GM12865 (cell line): ENCODE results near the gene ARAP1.

Experiments used
- DNase-seq: peaks from one replicate; pipeline ENCODE4 v3.0.0; 2010; ENCODE audit warnings: low read depth
- H3K4me3 ChIP-seq: 2 replicates; pipeline ENCODE4 v1.5.1; 2011; ENCODE audit warnings: mild to moderate bottlenecking, low read depth, low read length, control low read depth
- CTCF ChIP-seq: IDR thresholded peaks from 2 replicates; pipeline ENCODE4 v1.5.1; 2011; ENCODE audit warnings: low read length, control low read depth, low read depth, inconsistent platforms; ENCODE audit not compliant: insufficient read depth; ENCODE audit errors: missing control alignments

The ARAP1 gene

DNA sequence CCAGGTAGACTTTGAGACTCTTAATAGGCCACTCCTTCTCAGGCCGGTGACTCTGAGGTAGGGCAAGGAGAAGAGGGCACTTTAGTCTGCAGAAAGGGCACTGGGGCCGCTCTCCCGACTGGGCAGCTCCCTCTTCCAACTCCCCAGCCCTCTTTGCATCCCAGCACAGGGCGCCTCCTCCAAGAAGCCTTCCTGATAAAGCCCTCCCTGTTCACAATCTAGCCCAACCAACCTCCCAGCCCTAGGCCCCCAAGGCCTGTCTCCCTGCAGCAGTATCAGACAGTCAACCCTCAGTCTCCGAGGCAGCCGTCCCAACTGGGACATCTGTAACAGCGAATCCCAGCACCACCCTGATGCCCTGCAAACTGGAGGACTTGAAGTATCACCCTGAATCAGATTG is 63.7 kb downstream of the ARAP1 start:
- no peak overlapping the region for H3K4me3 ChIP-seq
- no peak for TF ChIP-seq CTCF
- no peak for DNase-seq

- DNase-seq, result no peak
- H3K4me3 ChIP-seq, result no peak overlapping the region
- no peak for TF ChIP-seq CTCF
Measured at GRCh38 chr11:72687326-72687725, 64.9 kb downstream of the ARAP1 start.

- no peak overlapping the region for H3K4me3 ChIP-seq
- DNase-seq, result no peak
- no peak for TF ChIP-seq CTCF
Measured at GRCh38 chr11:72686639-72687220, 65.5 kb downstream of the ARAP1 start.

DNA sequence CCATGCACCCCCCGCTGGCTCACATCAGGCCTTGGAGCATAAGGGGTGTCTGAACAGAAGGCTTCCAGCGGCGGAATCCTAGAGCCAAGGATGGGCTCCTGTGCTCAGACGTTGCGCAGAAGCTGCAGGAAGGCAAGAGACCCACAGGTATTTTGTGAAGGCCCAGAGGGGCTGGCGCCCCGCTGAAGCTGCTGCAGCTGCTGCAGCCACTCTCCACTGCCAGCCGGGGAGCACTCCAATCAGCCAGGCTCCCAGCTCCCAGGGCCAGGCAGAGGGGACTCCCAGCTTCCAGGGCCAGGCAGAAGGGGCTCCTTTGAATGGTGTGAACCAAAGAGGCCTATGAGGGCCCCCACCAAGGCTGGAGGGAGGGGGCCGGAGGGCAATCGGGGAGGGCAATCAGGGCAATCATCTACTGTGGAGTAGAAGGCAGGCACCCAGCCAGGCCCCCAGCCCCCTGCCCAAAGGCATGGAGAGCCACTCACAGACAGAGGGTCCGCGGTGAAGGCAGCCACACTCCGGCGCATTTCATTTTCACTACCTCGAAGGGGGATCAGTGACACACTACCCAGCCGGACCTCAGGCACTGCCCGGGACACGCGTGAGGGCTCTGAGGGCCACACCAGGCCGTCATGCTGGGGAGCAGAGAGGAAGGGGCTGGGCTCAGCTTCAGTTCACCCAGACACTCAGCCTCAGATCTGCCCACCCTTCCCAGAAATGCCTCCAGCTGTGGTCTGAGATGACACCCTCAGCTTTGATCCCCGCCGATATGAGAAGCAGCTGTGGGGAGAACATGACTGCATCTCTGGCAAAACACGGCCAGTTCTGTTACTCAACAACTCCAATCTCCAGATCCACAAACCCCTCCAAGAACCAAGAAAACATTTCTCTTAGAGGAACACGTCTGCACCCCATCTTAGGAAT is 66.4 kb downstream of the ARAP1 start:
- TF ChIP-seq CTCF, result no peak
- no peak for DNase-seq
- H3K4me3 ChIP-seq, result no peak overlapping the region

DNA sequence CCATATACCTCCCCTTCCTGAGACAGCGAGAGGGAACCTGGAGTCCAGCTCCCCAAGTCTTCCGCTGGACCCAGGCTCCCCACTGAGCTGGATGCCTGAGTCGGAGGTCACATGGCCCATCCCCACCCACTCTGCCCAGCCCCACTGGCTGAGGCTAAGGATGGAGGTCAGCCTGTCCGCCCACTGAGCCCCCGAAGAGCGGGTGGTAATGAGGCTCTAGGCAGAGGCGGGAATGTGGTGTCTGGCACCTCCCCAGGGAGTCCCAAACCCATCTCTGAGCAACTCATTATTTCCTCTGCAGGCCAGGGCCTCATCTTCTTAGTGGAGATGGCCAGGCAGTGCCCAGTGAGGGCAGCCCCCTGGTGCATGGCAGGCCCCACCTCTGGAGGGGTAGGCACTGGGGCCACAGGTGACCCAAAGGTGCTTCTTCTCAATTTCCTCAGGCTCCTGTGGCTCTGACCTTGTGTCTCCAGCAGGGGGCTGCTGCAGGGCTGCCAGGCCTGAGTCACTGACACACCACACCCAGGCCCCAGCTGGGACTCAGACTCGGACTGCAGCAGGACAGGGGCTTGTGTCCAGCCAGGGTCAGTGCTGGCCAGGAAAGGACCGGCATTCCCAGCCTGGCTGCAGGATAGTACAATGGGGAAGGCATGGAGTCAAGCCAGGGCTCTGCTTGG is 67.8 kb downstream of the ARAP1 start:
- peak; percentile 73 for TF ChIP-seq CTCF
- peak; percentile 71 for DNase-seq
- no peak overlapping the region for H3K4me3 ChIP-seq

GRCh38 chr11:72683782-72684200 is 68.4 kb downstream of the ARAP1 start:
- peak; percentile 95 for TF ChIP-seq CTCF
- H3K4me3 ChIP-seq, result no peak overlapping the region
- peak; percentile 66 for DNase-seq
